HG03025 (cell line): ENCODE data around the gene IZUMO1.
A peak's percentile ranks its signal among the peaks of the same experiment; 100 is the strongest.
"Not testable (repeated sequence)": the region's sequence is repeated elsewhere in the genome, so short reads cannot be mapped to it uniquely, and the experiment has no call there.

Experiments
- ATAC-seq: cut with Tn5 transposase; IDR thresholded peaks from one replicate; pipeline ENCODE4 v1.9.1; 2021; ENCODE audit warnings: mild to moderate bottlenecking, moderate library complexity; ENCODE audit not compliant: unreplicated experiment, low FRiP score

The IZUMO1 gene

GRCh38 chr19:48746738-48747575 is at the start of gene IZUMO1:
Gene IZUMO1 (minus strand): TSS chr19:48746909. CDS start chr19:48745859, 1,050 bp downstream.
- ATAC-seq: no peak

GRCh38 chr19:48795685-48796070 is 49.0 kb upstream of the IZUMO1 start:
- ATAC-seq: no peak

- peak; percentile 79 for ATAC-seq
Measured at GRCh38 chr19:48795055-48795684, 48.5 kb upstream of the IZUMO1 start.

GRCh38 chr19:48794291-48794690 is 47.6 kb upstream of the IZUMO1 start:
- ATAC-seq: no peak

GRCh38 chr19:48793271-48793670 is 46.6 kb upstream of the IZUMO1 start:
- ATAC-seq: no peak

- not testable (repeated sequence) for ATAC-seq
Measured at GRCh38 chr19:48787331-48787730, 40.6 kb upstream of the IZUMO1 start.

GRCh38 chr19:48786422-48786821 is 39.7 kb upstream of the IZUMO1 start:
- ATAC-seq: not testable (repeated sequence)

- ATAC-seq: no peak
Measured at GRCh38 chr19:48784527-48784926, 37.8 kb upstream of the IZUMO1 start.

- ATAC-seq: no peak
Measured at GRCh38 chr19:48780631-48781391, 34.1 kb upstream of the IZUMO1 start.

GRCh38 chr19:48779636-48780035 is 32.9 kb upstream of the IZUMO1 start:
- ATAC-seq: no peak

- ATAC-seq: no peak
Measured at GRCh38 chr19:48777720-48778119, 31.0 kb upstream of the IZUMO1 start.

- ATAC-seq: no peak
Measured at GRCh38 chr19:48777139-48777538, 30.4 kb upstream of the IZUMO1 start.

- ATAC-seq: no peak
Measured at GRCh38 chr19:48772503-48772953, 25.8 kb upstream of the IZUMO1 start.

GRCh38 chr19:48770734-48771472 is 24.2 kb upstream of the IZUMO1 start:
- no peak for ATAC-seq

GRCh38 chr19:48770266-48770665 is 23.6 kb upstream of the IZUMO1 start:
- no peak for ATAC-seq

- no peak for ATAC-seq
Measured at GRCh38 chr19:48768994-48769713, 22.4 kb upstream of the IZUMO1 start.

GRCh38 chr19:48768171-48768753 is 21.6 kb upstream of the IZUMO1 start:
- ATAC-seq: not testable (repeated sequence)

GRCh38 chr19:48765816-48766215 is 19.1 kb upstream of the IZUMO1 start:
- not testable (repeated sequence) for ATAC-seq

GRCh38 chr19:48760504-48761205 is 13.9 kb upstream of the IZUMO1 start:
- no peak for ATAC-seq
